ENCODE data around the gene RALGAPA1. TPM values are rescaled to one million over a fixed set of nuclear protein-coding genes. Genes with fewer than 3 reads are reported as not detected.

Gene RALGAPA1
- total and polyA plus RNA-seq, 4 donors = 4.6 to 38.7 (median 13.4) TPM

DNA sequence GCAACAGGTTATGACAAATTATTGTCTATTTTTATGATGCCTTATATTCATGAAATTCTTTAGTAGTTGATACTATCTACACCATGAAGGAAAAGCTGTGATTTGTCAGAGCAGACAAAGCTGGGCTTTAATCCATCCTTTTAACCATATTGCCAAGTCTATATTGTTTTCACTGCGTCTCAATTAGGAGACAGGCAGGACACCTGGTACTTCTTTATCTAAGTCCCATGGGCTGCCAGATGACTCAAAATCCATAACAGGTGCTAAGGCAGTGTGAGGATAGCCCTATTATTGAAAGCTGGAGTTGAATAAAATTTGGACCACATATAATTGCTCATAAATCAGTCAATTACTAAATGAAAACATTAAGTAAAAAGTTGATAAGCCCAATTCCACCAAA is 252.5 kb downstream of the RALGAPA1 start:
- 99% methylated on average over 1 of the region's 1 CpG for WGBS

DNA sequence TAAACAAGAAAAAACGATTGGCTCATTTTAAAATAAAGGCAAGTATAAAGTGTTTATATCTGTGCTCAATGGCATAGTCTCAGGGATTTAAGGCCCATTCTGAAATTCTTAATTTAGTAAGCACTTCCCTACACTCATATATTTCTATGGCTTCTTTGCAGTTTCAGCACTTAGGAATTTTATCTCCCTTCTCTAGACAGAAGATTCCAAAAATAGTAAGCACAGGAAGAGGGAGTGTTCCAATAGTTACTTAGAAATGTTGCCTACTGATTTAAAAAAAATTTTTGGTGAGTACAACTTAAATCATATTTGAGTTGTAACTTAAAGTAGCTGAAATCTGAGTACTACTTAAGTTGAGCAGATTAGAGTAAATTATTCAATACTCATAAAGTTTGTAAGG is 255.3 kb downstream of the RALGAPA1 start:
- Histone ChIP-seq H3K9me3 (ENCODE audit: control insufficient read depth in 4 of 4, low read length in 3 of 4) (no peaks in the 10 kb centered on the region), H3K4me1 (ENCODE audit: control insufficient read depth in 4 of 4, insufficient read depth in 4 of 4, low read length in 3 of 4) (no peaks in the 10 kb centered on the region), H3K4me3 (ENCODE audit: low read depth in 1 of 3, low read length in 3 of 3) (no peak overlapping the region), H3K9ac (ENCODE audit: low read depth in 1 of 2, low read length in 2 of 2) (no peak overlapping the region), H3K27ac (ENCODE audit: low read depth in 1 of 2, low read length in 2 of 2) (no peak overlapping the region), H3K36me3 (ENCODE audit: control insufficient read depth in 4 of 4, insufficient read depth in 3 of 4, low read depth in 1 of 4, low read length in 3 of 4) (no peaks in the 10 kb centered on the region), H3K27me3 (ENCODE audit: control insufficient read depth in 4 of 4, insufficient read depth in 4 of 4, low read length in 3 of 4) (no peaks in the 10 kb centered on the region)
- TF ChIP-seq HNF4G (IDR thresholded peaks at IDR 0.05) = no peak
- TF ChIP-seq, protein P1, sequence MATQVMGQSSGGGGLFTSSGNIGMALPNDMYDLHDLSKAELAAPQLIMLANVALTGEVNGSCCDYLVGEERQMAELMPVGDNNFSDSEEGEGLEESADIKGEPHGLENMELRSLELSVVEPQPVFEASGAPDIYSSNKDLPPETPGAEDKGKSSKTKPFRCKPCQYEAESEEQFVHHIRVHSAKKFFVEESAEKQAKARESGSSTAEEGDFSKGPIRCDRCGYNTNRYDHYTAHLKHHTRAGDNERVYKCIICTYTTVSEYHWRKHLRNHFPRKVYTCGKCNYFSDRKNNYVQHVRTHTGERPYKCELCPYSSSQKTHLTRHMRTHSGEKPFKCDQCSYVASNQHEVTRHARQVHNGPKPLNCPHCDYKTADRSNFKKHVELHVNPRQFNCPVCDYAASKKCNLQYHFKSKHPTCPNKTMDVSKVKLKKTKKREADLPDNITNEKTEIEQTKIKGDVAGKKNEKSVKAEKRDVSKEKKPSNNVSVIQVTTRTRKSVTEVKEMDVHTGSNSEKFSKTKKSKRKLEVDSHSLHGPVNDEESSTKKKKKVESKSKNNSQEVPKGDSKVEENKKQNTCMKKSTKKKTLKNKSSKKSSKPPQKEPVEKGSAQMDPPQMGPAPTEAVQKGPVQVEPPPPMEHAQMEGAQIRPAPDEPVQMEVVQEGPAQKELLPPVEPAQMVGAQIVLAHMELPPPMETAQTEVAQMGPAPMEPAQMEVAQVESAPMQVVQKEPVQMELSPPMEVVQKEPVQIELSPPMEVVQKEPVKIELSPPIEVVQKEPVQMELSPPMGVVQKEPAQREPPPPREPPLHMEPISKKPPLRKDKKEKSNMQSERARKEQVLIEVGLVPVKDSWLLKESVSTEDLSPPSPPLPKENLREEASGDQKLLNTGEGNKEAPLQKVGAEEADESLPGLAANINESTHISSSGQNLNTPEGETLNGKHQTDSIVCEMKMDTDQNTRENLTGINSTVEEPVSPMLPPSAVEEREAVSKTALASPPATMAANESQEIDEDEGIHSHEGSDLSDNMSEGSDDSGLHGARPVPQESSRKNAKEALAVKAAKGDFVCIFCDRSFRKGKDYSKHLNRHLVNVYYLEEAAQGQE (IDR thresholded peaks at IDR 0.05) = peak; percentile 34
- no peak for DNase-seq (ENCODE audit: low spot score)
- WGBS = 67% methylated on average over 1 of the region's 1 CpG

More for the DNA sequence above, 252.5 kb downstream of the RALGAPA1 start:
- H3K27ac ChIP-seq (ENCODE audit: low read depth in 1 of 2, low read length in 2 of 2) = no peak overlapping the region
- no peak overlapping the region for H3K9ac ChIP-seq (ENCODE audit: low read depth in 1 of 2, low read length in 2 of 2)
- H3K27me3 ChIP-seq (ENCODE audit: control insufficient read depth in 4 of 4, insufficient read depth in 4 of 4, low read length in 3 of 4) = no peaks in the 10 kb centered on the region
- H3K36me3 ChIP-seq (ENCODE audit: control insufficient read depth in 4 of 4, insufficient read depth in 3 of 4, low read depth in 1 of 4, low read length in 3 of 4) = no peaks in the 10 kb centered on the region
- TF ChIP-seq FOXA2 (IDR thresholded peaks at IDR 0.05) (no peak), HNF4G (IDR thresholded peaks at IDR 0.05) (no peak), RAD21 (IDR thresholded peaks at IDR 0.05) (no peak), TAF1 (conservative IDR thresholded peaks at IDR 0.05) (no peak), YY1 (IDR thresholded peaks at IDR 0.05) (no peak), JUND (IDR thresholded peaks at IDR 0.05) (no peak), FOXA1 (IDR thresholded peaks at IDR 0.05) (no peak), EGR1 (IDR thresholded peaks at IDR 0.05; ENCODE audit: low read depth in 2 of 2) (no peak)
- TF ChIP-seq, protein P2, sequence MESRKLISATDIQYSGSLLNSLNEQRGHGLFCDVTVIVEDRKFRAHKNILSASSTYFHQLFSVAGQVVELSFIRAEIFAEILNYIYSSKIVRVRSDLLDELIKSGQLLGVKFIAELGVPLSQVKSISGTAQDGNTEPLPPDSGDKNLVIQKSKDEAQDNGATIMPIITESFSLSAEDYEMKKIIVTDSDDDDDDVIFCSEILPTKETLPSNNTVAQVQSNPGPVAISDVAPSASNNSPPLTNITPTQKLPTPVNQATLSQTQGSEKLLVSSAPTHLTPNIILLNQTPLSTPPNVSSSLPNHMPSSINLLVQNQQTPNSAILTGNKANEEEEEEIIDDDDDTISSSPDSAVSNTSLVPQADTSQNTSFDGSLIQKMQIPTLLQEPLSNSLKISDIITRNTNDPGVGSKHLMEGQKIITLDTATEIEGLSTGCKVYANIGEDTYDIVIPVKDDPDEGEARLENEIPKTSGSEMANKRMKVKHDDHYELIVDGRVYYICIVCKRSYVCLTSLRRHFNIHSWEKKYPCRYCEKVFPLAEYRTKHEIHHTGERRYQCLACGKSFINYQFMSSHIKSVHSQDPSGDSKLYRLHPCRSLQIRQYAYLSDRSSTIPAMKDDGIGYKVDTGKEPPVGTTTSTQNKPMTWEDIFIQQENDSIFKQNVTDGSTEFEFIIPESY (IDR thresholded peaks at IDR 0.05) = no peak
- TF ChIP-seq, protein P3, sequence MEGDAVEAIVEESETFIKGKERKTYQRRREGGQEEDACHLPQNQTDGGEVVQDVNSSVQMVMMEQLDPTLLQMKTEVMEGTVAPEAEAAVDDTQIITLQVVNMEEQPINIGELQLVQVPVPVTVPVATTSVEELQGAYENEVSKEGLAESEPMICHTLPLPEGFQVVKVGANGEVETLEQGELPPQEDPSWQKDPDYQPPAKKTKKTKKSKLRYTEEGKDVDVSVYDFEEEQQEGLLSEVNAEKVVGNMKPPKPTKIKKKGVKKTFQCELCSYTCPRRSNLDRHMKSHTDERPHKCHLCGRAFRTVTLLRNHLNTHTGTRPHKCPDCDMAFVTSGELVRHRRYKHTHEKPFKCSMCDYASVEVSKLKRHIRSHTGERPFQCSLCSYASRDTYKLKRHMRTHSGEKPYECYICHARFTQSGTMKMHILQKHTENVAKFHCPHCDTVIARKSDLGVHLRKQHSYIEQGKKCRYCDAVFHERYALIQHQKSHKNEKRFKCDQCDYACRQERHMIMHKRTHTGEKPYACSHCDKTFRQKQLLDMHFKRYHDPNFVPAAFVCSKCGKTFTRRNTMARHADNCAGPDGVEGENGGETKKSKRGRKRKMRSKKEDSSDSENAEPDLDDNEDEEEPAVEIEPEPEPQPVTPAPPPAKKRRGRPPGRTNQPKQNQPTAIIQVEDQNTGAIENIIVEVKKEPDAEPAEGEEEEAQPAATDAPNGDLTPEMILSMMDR (IDR thresholded peaks at IDR 0.05; ENCODE audit: low read depth, low read length, missing input control) = no peak
- TF ChIP-seq, protein P4, sequence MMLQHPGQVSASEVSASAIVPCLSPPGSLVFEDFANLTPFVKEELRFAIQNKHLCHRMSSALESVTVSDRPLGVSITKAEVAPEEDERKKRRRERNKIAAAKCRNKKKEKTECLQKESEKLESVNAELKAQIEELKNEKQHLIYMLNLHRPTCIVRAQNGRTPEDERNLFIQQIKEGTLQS (IDR thresholded peaks at IDR 0.05) = no peak
- no peak overlapping the region for H3K4me3 ChIP-seq (ENCODE audit: low read depth in 1 of 3, low read length in 3 of 3)
- H3K9me3 ChIP-seq (ENCODE audit: control insufficient read depth in 4 of 4, low read length in 3 of 4) = no peaks in the 10 kb centered on the region
- no peaks in the 10 kb centered on the region for H3K4me1 ChIP-seq (ENCODE audit: control insufficient read depth in 4 of 4, insufficient read depth in 4 of 4, low read length in 3 of 4)
- no peak for DNase-seq (ENCODE audit: low spot score)
